H9 (cell line): Measurements from ENCODE around the gene BICDL2. TPM values are rescaled to one million over a fixed set of nuclear protein-coding genes. Genes with fewer than 3 reads are reported as not detected.
A peak's percentile ranks its signal among the peaks of the same experiment; 100 is the strongest.

Source experiments
- DNase-seq: peaks from one replicate; pipeline ENCODE4 v3.0.0-alpha.2; 2017
- H2AFZ ChIP-seq: one replicate; pipeline ENCODE4 v1.6.1; 2013; ENCODE audit warnings: mild to moderate bottlenecking, low read length, control low read depth, moderate library complexity
- H2AK5ac ChIP-seq: 2 replicates; pipeline ENCODE4 v1.6.1; 2013; ENCODE audit warnings: low read length, control low read depth, mixed read lengths; ENCODE audit not compliant: insufficient read length
- H2BK120ac ChIP-seq: one replicate; pipeline ENCODE4 v1.6.1; 2013; ENCODE audit warnings: low read depth, mild to moderate bottlenecking, low read length, control low read depth, inconsistent platforms; ENCODE audit not compliant: poor library complexity, severe bottlenecking
- H2BK12ac ChIP-seq: 2 replicates; pipeline ENCODE4 v1.6.1; 2013; ENCODE audit warnings: low read length, control low read depth, mixed read lengths, low read depth; ENCODE audit not compliant: insufficient read length
- H2BK15ac ChIP-seq: 2 replicates; pipeline ENCODE4 v1.6.1; 2013; ENCODE audit warnings: low read depth, low read length, control low read depth
- H2BK20ac ChIP-seq: one replicate; pipeline ENCODE4 v1.6.1; 2013; ENCODE audit warnings: low read depth, mild to moderate bottlenecking, low read length, control low read depth, inconsistent platforms; ENCODE audit not compliant: poor library complexity, severe bottlenecking
- H2BK5ac ChIP-seq: 2 replicates; pipeline ENCODE4 v1.6.1; 2013; ENCODE audit warnings: low read length, control low read depth, mixed read lengths; ENCODE audit not compliant: insufficient read length
- H3K14ac ChIP-seq: 2 replicates; pipeline ENCODE4 v1.6.1; 2013; ENCODE audit warnings: low read length, control low read depth; ENCODE audit not compliant: insufficient read depth
- H3K18ac ChIP-seq: 2 replicates; pipeline ENCODE4 v1.6.1; 2013; ENCODE audit warnings: low read depth, mild to moderate bottlenecking, mixed read lengths, low read length, control low read depth; ENCODE audit not compliant: insufficient read length
- H3K23ac ChIP-seq: 2 replicates; pipeline ENCODE4 v1.6.1; 2013; ENCODE audit warnings: low read length, control low read depth, mixed read lengths, low read depth; ENCODE audit not compliant: insufficient read length
- H3K23me2 ChIP-seq: 2 replicates; pipeline ENCODE4 v1.6.1; 2013; ENCODE audit warnings: low read depth, mild to moderate bottlenecking, mixed read lengths, low read length, control low read depth; ENCODE audit not compliant: insufficient read length, poor library complexity, severe bottlenecking
- H3K27ac ChIP-seq: 2 replicates; pipeline ENCODE4 v1.5.1; 2013; ENCODE audit warnings: low read length, control low read depth, mixed read lengths, low read depth; ENCODE audit not compliant: insufficient read length
- H3K27me3 ChIP-seq: 2 replicates; pipeline ENCODE4 v1.6.1; 2013; ENCODE audit warnings: low read length, control low read depth, inconsistent platforms; ENCODE audit not compliant: insufficient read depth
- H3K4ac ChIP-seq: 2 replicates; pipeline ENCODE4 v1.6.1; 2013; ENCODE audit warnings: low read depth, mild to moderate bottlenecking, control low read depth, inconsistent platforms, low read length, moderate library complexity
- H3K4me1 ChIP-seq: 2 replicates; pipeline ENCODE4 v1.6.1; 2013; ENCODE audit warnings: low read length, control low read depth, inconsistent platforms; ENCODE audit not compliant: insufficient read depth
- H3K4me2 ChIP-seq: 2 replicates; pipeline ENCODE4 v1.6.1; 2013; ENCODE audit warnings: low read length, control low read depth, mixed read lengths; ENCODE audit not compliant: insufficient read length, insufficient read depth
- H3K56ac ChIP-seq: 2 replicates; pipeline ENCODE4 v1.6.1; 2013; ENCODE audit warnings: low read depth, mild to moderate bottlenecking, mixed read lengths, low read length, control low read depth; ENCODE audit not compliant: insufficient read length
- H3K79me1 ChIP-seq: 2 replicates; pipeline ENCODE4 v1.6.1; 2013; ENCODE audit warnings: low read depth, mild to moderate bottlenecking, moderate library complexity, low read length, control low read depth, inconsistent platforms; ENCODE audit not compliant: insufficient read depth, poor library complexity, severe bottlenecking
- H3K79me2 ChIP-seq: 2 replicates; pipeline ENCODE4 v1.6.1; 2013; ENCODE audit warnings: low read length, control low read depth, inconsistent platforms; ENCODE audit not compliant: insufficient read depth
- H3K9ac ChIP-seq: 2 replicates; pipeline ENCODE4 v1.6.1; 2013; ENCODE audit warnings: low read length, control low read depth, mixed read lengths; ENCODE audit not compliant: insufficient read length; ENCODE audit errors: extremely low read depth
- H3K9me3 ChIP-seq: one replicate; pipeline ENCODE4 v1.6.1; 2013; ENCODE audit warnings: low read depth, low read length, inconsistent platforms; ENCODE audit not compliant: control insufficient read depth
- H3T11ph ChIP-seq: one replicate; pipeline ENCODE4 v1.6.1; 2013; ENCODE audit warnings: mild to moderate bottlenecking, low read length, control low read depth, inconsistent platforms
- H4K20me1 ChIP-seq: one replicate; pipeline ENCODE4 v1.6.1; 2013; ENCODE audit not compliant: control insufficient read depth, insufficient read length, insufficient read depth
- H4K5ac ChIP-seq: 2 replicates; pipeline ENCODE4 v1.6.1; 2013; ENCODE audit warnings: low read depth, mild to moderate bottlenecking, mixed read lengths, low read length, control low read depth; ENCODE audit not compliant: insufficient read length
- H4K8ac ChIP-seq: replicated peaks from 2 replicates; pipeline ENCODE4 v1.6.1; 2013; ENCODE audit warnings: low read length, control low read depth, mixed read lengths, low read depth; ENCODE audit not compliant: insufficient read length
- H4K91ac ChIP-seq: 2 replicates; pipeline ENCODE4 v1.6.1; 2013; ENCODE audit warnings: low read depth, mild to moderate bottlenecking, moderate library complexity, mixed read lengths, low read length, control low read depth; ENCODE audit not compliant: insufficient read length
- H3K27ac Mint-ChIP-seq, 3 experiments: 2 replicates in 2 of 3; 3 replicates in 1 of 3; pipeline ENCODE4 v1.8.0; 2020 to 2021; ENCODE audit warnings: mixed read lengths in 3 of 3, mild to moderate bottlenecking in 1 of 3, moderate library complexity in 1 of 3
- H3K27me3 Mint-ChIP-seq: 2 replicates; pipeline ENCODE4 v1.8.0; 2021; ENCODE audit warnings: low read depth, mild to moderate bottlenecking, moderate library complexity, mixed read lengths
- H3K36me3 Mint-ChIP-seq, 3 experiments: 2 replicates in 2 of 3; 3 replicates in 1 of 3; pipeline ENCODE4 v1.8.0; 2020 to 2021; ENCODE audit warnings: low read depth in 3 of 3, mixed read lengths in 3 of 3; ENCODE audit not compliant: insufficient read depth in 1 of 3
- H3K4me1 Mint-ChIP-seq, 2 experiments: 2 replicates each; pipeline ENCODE4 v1.8.0; 2020; ENCODE audit warnings: mixed read lengths in 2 of 2
- H3K4me3 Mint-ChIP-seq, 2 experiments: 2 replicates in 1 of 2; 3 replicates in 1 of 2; pipeline ENCODE4 v1.8.0; 2020 to 2021; ENCODE audit warnings: mild to moderate bottlenecking in 2 of 2, mixed read lengths in 2 of 2, moderate library complexity in 1 of 2
- H3K9me3 Mint-ChIP-seq, 2 experiments: 2 replicates in 1 of 2; 3 replicates in 1 of 2; pipeline ENCODE4 v1.8.0; 2020; ENCODE audit warnings: mild to moderate bottlenecking in 2 of 2, mixed read lengths in 2 of 2, moderate library complexity in 1 of 2
- WGBS: extraction: QIAGEN DNeasy Blood & Tissue Kit; methylation state at CpG from one replicate; pipeline ENCODE4 v1.1.7; 2013; ENCODE audit warnings: missing lambda C conversion rate, low lambda C conversion rate, mixed read lengths; ENCODE audit not compliant: insufficient read length; ENCODE audit errors: extremely low coverage; 5-methylcytosine and 5-hydroxymethylcytosine counted together
- total RNA-seq: library from RNA; stranded (reverse); gene quantifications from 2 replicates; pipeline ENCODE4 v1.2.1, GENCODE V29; 2021
- TF ChIP-seq, protein P1 (sequence below): fragments of 200-600 bp; sonication (generic); conservative IDR thresholded peaks from 3 replicates; pipeline ENCODE4 v1.8.0; 2021; ENCODE audit warnings: antibody characterized with exemption, mild to moderate bottlenecking

BICDL2 gene
- total RNA-seq, 1 experiment from 2014 or later = 13.5 TPM

DNA sequence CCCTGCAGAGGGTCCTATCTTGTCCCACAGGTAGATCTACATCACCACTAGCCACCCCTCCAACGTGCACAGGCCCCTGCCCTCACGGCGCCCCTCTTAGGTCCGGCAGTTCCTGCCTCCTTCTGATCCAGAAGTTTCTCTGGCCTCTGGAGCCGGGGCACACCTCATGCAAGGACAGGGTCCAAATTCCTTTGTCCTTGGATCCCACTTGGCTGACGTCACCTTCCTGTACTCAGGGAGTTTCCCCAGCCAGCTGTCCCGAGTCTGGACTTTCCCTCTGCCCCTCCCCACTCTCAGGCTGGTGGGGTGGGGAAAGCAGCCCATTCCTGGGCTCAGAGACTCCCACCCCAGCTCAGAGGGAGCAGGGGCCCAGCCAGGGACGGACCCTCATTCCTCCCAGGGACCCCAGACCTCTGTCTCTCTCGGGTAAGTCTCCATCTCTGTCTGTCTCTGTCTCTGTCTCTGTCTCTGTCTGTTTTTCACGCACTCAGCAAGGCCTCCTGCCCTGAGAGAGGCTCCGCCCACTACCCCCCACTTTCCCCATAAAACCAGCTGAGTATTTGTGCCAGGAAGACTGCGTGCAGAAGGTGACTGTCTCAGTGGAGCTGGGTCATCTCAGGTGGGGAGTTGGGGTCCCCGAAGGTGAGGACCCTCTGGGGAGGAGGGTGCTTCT lies 28.5 kb upstream of the BICDL2 start, which contains the start of gene IL32:
Gene IL32, plus strand, starts transcription at position 572 of the 673 bp plus-strand sequence. CDS start 172 bp downstream, outside the sequence.
- Histone ChIP-seq H3K4ac (peak within 1 kb of the TSS; percentile 23; the same call in 1 of the 2 replicates), H2BK20ac (no peak within 1 kb of the TSS), H3K14ac (no peak within 1 kb of the TSS), H3K56ac (no peak within 1 kb of the TSS), H2BK120ac (no peak within 1 kb of the TSS), H3T11ph (peak within 1 kb of the TSS; percentile 46), H3K9me3 (no peaks in the 10 kb centered on the region), H2AK5ac (no peak within 1 kb of the TSS), H3K79me2 (no peaks in the 10 kb centered on the region), H4K20me1 (no peaks in the 10 kb centered on the region), H3K27ac (no peak within 1 kb of the TSS), H2AFZ (no peak within 1 kb of the TSS), H3K18ac (peak within 1 kb of the TSS; percentile 73), H2BK15ac (no peak within 1 kb of the TSS), H3K9ac (no peak within 1 kb of the TSS), H2BK5ac (no peak within 1 kb of the TSS), H4K8ac (no peak within 1 kb of the TSS), H3K23ac (no peak within 1 kb of the TSS), H3K4me1 (no peaks in the 10 kb centered on the region), H3K27me3 (no peaks in the 10 kb centered on the region), H3K79me1 (no peaks in the 10 kb centered on the region), H4K5ac (no peak within 1 kb of the TSS), H2BK12ac (no peak within 1 kb of the TSS), H3K4me2 (no peak within 1 kb of the TSS), H4K91ac (peak within 1 kb of the TSS; percentile 14), H3K23me2 (no peaks in the 10 kb centered on the region)
- Mint-ChIP-seq H3K4me3 (peak within 1 kb of the TSS; percentile 20 to 24; a peak in 2 of 5 replicates), H3K9me3 (no peaks in the 10 kb centered on the region; a peak in 1 of 5 replicates), H3K4me1 (peaks cover 23% of the 10 kb centered on the region in 2 experiments), H3K27me3 (peaks cover 17% of the 10 kb centered on the region), H3K27ac (peak within 1 kb of the TSS in 1 of 3 experiments; percentile 90; a peak in 1 of 7 replicates), H3K36me3 (no peaks in the 10 kb centered on the region; a peak in 2 of 7 replicates)
- TF ChIP-seq, protein P1, sequence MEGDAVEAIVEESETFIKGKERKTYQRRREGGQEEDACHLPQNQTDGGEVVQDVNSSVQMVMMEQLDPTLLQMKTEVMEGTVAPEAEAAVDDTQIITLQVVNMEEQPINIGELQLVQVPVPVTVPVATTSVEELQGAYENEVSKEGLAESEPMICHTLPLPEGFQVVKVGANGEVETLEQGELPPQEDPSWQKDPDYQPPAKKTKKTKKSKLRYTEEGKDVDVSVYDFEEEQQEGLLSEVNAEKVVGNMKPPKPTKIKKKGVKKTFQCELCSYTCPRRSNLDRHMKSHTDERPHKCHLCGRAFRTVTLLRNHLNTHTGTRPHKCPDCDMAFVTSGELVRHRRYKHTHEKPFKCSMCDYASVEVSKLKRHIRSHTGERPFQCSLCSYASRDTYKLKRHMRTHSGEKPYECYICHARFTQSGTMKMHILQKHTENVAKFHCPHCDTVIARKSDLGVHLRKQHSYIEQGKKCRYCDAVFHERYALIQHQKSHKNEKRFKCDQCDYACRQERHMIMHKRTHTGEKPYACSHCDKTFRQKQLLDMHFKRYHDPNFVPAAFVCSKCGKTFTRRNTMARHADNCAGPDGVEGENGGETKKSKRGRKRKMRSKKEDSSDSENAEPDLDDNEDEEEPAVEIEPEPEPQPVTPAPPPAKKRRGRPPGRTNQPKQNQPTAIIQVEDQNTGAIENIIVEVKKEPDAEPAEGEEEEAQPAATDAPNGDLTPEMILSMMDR = no peak
- DNase-seq = no peak
- WGBS = no CpG with 5 or more reads among the region's 13 CpGs
